B cell (primary cell): Measurements from ENCODE around the gene IL20. TPM values are rescaled to one million over a fixed set of nuclear protein-coding genes. Genes with fewer than 3 reads are reported as not detected.

ENCODE experiments used
- ATAC-seq: fragments of 200-7000 bp; cut with Tn5 transposase; one replicate; pipeline ENCODE4 v1.10.0; 2021; ENCODE audit warnings: low read depth, mild to moderate bottlenecking, moderate number of reproducible peaks, moderate library complexity
- CTCF ChIA-PET: fragments of 350-600 bp; sonication (Branson Sonifier 250); formaldehyde crosslinking; loops from one replicate; lab custom pipeline; 2021; ENCODE audit warnings: antibody characterized with exemption, inconsistent platforms; lab: Charles Lee
- POLR2A ChIA-PET: fragments of 350-600 bp; sonication (Branson Sonifier 250); formaldehyde crosslinking; loops from one replicate; lab custom pipeline; 2021; ENCODE audit warnings: antibody characterized with exemption; lab: Charles Lee
- DNase-seq: peaks from one replicate; pipeline ENCODE4 v3.0.0; 2013
- H2AFZ ChIP-seq: 2 replicates; pipeline ENCODE4 v1.6.1; 2012; ENCODE audit warnings: mild to moderate bottlenecking, low read depth, low read length; ENCODE audit not compliant: insufficient read depth, poor library complexity, severe bottlenecking
- H3K27ac ChIP-seq, 2 donors: 1 replicate in 1 of 2; 2 replicates in 1 of 2; pipeline ENCODE4 v1.5.1; 2012 to 2013; ENCODE audit warnings: low read length in 2 of 2, mild to moderate bottlenecking in 2 of 2, moderate library complexity in 1 of 2
- H3K27me3 ChIP-seq, 4 experiments: fragments of 200-600 bp in 1 of 4; sonication (generic) in 1 of 4; replicated peaks in 1 of 4; 1 replicate in 2 of 4; 2 replicates in 2 of 4; pipeline versions ENCODE4 v1.6.1 to v1.7.0; 2013 to 2016; ENCODE audit warnings: low read length in 3 of 4, mild to moderate bottlenecking in 2 of 4, mixed read lengths in 1 of 4, moderate library complexity in 1 of 4; ENCODE audit not compliant: insufficient read depth in 4 of 4, control insufficient read depth in 3 of 4; ENCODE audit errors: control extremely low read depth in 1 of 4
- H3K36me3 ChIP-seq, 2 experiments: replicated peaks in 1 of 2; 1 replicate in 1 of 2; 2 replicates in 1 of 2; pipeline versions ENCODE4 v1.6.1 to v1.7.1; 2013; ENCODE audit warnings: low read length in 1 of 2; ENCODE audit not compliant: insufficient read depth in 2 of 2, control insufficient read depth in 1 of 2; ENCODE audit errors: control extremely low read depth in 1 of 2, extremely low read depth in 1 of 2
- H3K4me1 ChIP-seq, 2 donors: fragments of 200-600 bp in 1 of 2; sonication (generic) in 1 of 2; 1 replicate in 1 of 2; 2 replicates in 1 of 2; pipeline versions ENCODE4 v1.5.1 to v1.6.1; 2013 to 2017; ENCODE audit warnings: low read length in 2 of 2; ENCODE audit not compliant: control insufficient read depth in 2 of 2, insufficient read depth in 2 of 2
- H3K4me2 ChIP-seq: replicated peaks from 2 replicates; pipeline ENCODE3; 2012; ENCODE audit warnings: mild to moderate bottlenecking, low read depth, low read length; ENCODE audit not compliant: poor library complexity, severe bottlenecking
- H3K4me3 ChIP-seq, 5 experiments: fragments of 200-600 bp in 1 of 5; sonication (generic) in 1 of 5; 1 replicate in 3 of 5; 2 replicates in 2 of 5; pipeline versions ENCODE4 v1.5.1 to v1.7.0; 2011 to 2016; ENCODE audit warnings: low read length in 4 of 5, mild to moderate bottlenecking in 4 of 5, low read depth in 2 of 5, control low read depth in 1 of 5, moderate library complexity in 1 of 5; ENCODE audit not compliant: insufficient read depth in 1 of 5; ENCODE audit errors: control extremely low read depth in 1 of 5, extremely low read depth in 1 of 5
- H3K79me2 ChIP-seq: fragments of 200-600 bp; sonication (generic); one replicate; pipeline ENCODE4 v1.6.0; 2016; ENCODE audit warnings: low read length; ENCODE audit not compliant: control insufficient read depth, insufficient read depth
- H3K9ac ChIP-seq: fragments of 200-600 bp; sonication (generic); 2 replicates; pipeline ENCODE4 v1.6.1; 2017; ENCODE audit warnings: mild to moderate bottlenecking, low read length, moderate library complexity
- H3K9me3 ChIP-seq, 3 donors: one replicate each; pipeline versions ENCODE4 v1.6.1 to v1.7.1; 2013; ENCODE audit warnings: low read length in 2 of 3; ENCODE audit not compliant: control insufficient read depth in 2 of 3, insufficient read depth in 1 of 3; ENCODE audit errors: control extremely low read depth in 1 of 3
- H4K20me1 ChIP-seq: 2 replicates; pipeline ENCODE4 v1.6.0; 2012; ENCODE audit warnings: mild to moderate bottlenecking, low read length; ENCODE audit not compliant: insufficient read depth, control insufficient read depth, poor library complexity, severe bottlenecking
- H3K27ac Mint-ChIP-seq: one replicate; pipeline ENCODE4 v1.8.0; 2021; ENCODE audit warnings: mixed read lengths
- H3K27me3 Mint-ChIP-seq: one replicate; pipeline ENCODE4 v1.8.0; 2021; ENCODE audit warnings: mixed read lengths
- H3K4me1 Mint-ChIP-seq: one replicate; pipeline ENCODE4 v1.8.0; 2021; ENCODE audit warnings: mixed read lengths
- H3K4me3 Mint-ChIP-seq: one replicate; pipeline ENCODE4 v1.8.0; 2021; ENCODE audit warnings: mixed read lengths
- H3K9me3 Mint-ChIP-seq: one replicate; pipeline ENCODE4 v1.8.0; 2022; ENCODE audit warnings: mixed read lengths; ENCODE audit not compliant: insufficient read depth
- CTCF ChIP-seq: fragments of 200-600 bp; IDR thresholded peaks from one replicate; pipeline ENCODE4 v1.8.0; 2022; ENCODE audit warnings: antibody characterized with exemption, mild to moderate bottlenecking
- EZH2 ChIP-seq: IDR thresholded peaks from 2 replicates; pipeline ENCODE4 v1.6.1; 2012; ENCODE audit warnings: borderline replicate concordance, low read depth, mild to moderate bottlenecking, moderate library complexity, low read length; ENCODE audit not compliant: insufficient read depth, poor library complexity, severe bottlenecking
- WGBS: methylation state at CpG from one replicate; pipeline ENCODE4 v1.1.5; 2013; ENCODE audit warnings: missing lambda C conversion rate; ENCODE audit not compliant: insufficient coverage; 5-methylcytosine and 5-hydroxymethylcytosine counted together
- intact Hi-C: fragments of 100-400 bp; cut with micrococcal nuclease; formaldehyde crosslinking; loops from one replicate; pipeline ENCODE4 v1.10.0; 2022
- polyA plus RNA-seq: library from polyadenylated mRNA; depleted of rRNA; stranded (reverse); fragments of >200 nt; gene quantifications from 2 replicates; pipeline ENCODE4 v1.2.3, GENCODE V29; 2012
- total RNA-seq, 2 donors: library from RNA; stranded (reverse); fragments of 120-200 nt in 1 of 2; gene quantifications; 1 replicate in 1 of 2; 2 replicates in 1 of 2; pipeline versions ENCODE4 v1.2.3 to v1.2.4, GENCODE V29; 2013 to 2022

Gene IL20
- total and polyA plus RNA-seq, 2 donors (not counting 1 experiment from before 2014, with no cell fraction given) = not detected

- Histone ChIP-seq H3K4me2 (peak overlapping the region; percentile 52), H3K27ac (peak overlapping the region in 1 of 2 donors; percentile 32), H3K9me3 (no peaks in the 10 kb centered on the region), H3K79me2 (no peaks in the 10 kb centered on the region), H2AFZ (no peak overlapping the region), H3K36me3 (no peaks in the 10 kb centered on the region), H4K20me1 (no peaks in the 10 kb centered on the region), H3K4me1 (peaks cover 63 to 66% of the 10 kb centered on the region in 2 donors), H3K27me3 (no peaks in the 10 kb centered on the region), H3K9ac (peak overlapping the region; percentile 19), H3K4me3 (peak overlapping the region in 1 of 5 experiments; percentile 11)
- DNase-seq (no peak), ATAC-seq (no peak)
- no peak for TF ChIP-seq EZH2
- no peak for TF ChIP-seq CTCF
- POLR2A ChIA-PET = no interaction called here
- H3K27me3 Mint-ChIP-seq = peaks cover 5% of the 10 kb centered on the region
- no peaks in the 10 kb centered on the region for H3K9me3 Mint-ChIP-seq
- CTCF ChIA-PET = interaction anchor here (1.2 to 6.6 kb wide), 7 partner anchors 20 to 170 kb away, joined by 3 to 36 read pairs (median 7); no protein-coding TSS in a partner anchor
- peaks cover 64% of the 10 kb centered on the region for H3K4me1 Mint-ChIP-seq
- H3K4me3 Mint-ChIP-seq = peak overlapping the region; percentile 3
- intact Hi-C loops = loop anchor here (5.0 kb wide), 1 partner anchor 39 kb away; no protein-coding TSS in a partner anchor
- peak overlapping the region; percentile 44 for H3K27ac Mint-ChIP-seq
- no CpG with 5 or more reads among the region's 2 CpGs for WGBS
Measured at GRCh38 chr1:206833106-206833680, 32.2 kb upstream of the IL20 start.

GRCh38 chr1:206833801-206834200 is 31.6 kb upstream of the IL20 start:
- Mint-ChIP-seq H3K27me3 (peaks cover 5% of the 10 kb centered on the region), H3K4me3 (no peak overlapping the region), H3K9me3 (no peaks in the 10 kb centered on the region), H3K27ac (no peak overlapping the region), H3K4me1 (peaks cover 58% of the 10 kb centered on the region)
- intact Hi-C loops = loop anchor here (5.0 kb wide), 1 partner anchor 38 kb away; no protein-coding TSS in a partner anchor
- ChIA-PET POLR2A (interaction anchor here (0.7 kb wide), 1 partner anchor 430 kb away, joined by 3 read pairs; no protein-coding TSS in a partner anchor), CTCF (interaction anchor here (6.6 kb wide), 1 partner anchor 24 kb away, joined by 36 read pairs; no protein-coding TSS in a partner anchor)
- H3K4me1 ChIP-seq = peaks cover 58 to 60% of the 10 kb centered on the region in 2 donors
- H4K20me1 ChIP-seq = no peaks in the 10 kb centered on the region
- peak overlapping the region; percentile 52 for H3K4me2 ChIP-seq
- DNase-seq (no peak), ATAC-seq (no peak)
- H3K9ac ChIP-seq = no peak overlapping the region
- no peaks in the 10 kb centered on the region for H3K79me2 ChIP-seq
- no peak overlapping the region for H3K27ac ChIP-seq
- TF ChIP-seq EZH2 = no peak
- no peak for TF ChIP-seq CTCF
- WGBS = 58% methylated on average over 2 of the region's 2 CpGs
- H3K27me3 ChIP-seq = no peaks in the 10 kb centered on the region
- no peak overlapping the region for H2AFZ ChIP-seq
- H3K36me3 ChIP-seq = no peaks in the 10 kb centered on the region
- H3K4me3 ChIP-seq = no peak overlapping the region
- no peaks in the 10 kb centered on the region for H3K9me3 ChIP-seq
